Mucosa of rectum (tissue), 2 donors: Measurements from ENCODE around the gene STX2.
"Not testable (repeated sequence)": the region's sequence is repeated elsewhere in the genome, so short reads cannot be mapped to it uniquely, and the experiment has no call there.

Source experiments
- H3K27ac ChIP-seq, 2 donors: one replicate each; pipeline ENCODE4 v1.7.0; 2013; ENCODE audit warnings: inconsistent platforms in 2 of 2, low read depth in 2 of 2, low read length in 2 of 2
- H3K27me3 ChIP-seq, 2 donors: one replicate each; pipeline ENCODE4 v1.7.0; 2013; ENCODE audit warnings: low read length in 2 of 2; ENCODE audit not compliant: control insufficient read depth in 2 of 2, insufficient read depth in 2 of 2
- H3K36me3 ChIP-seq, 2 donors: one replicate each; pipeline ENCODE4 v1.7.0; 2013; ENCODE audit warnings: low read length in 2 of 2; ENCODE audit not compliant: control insufficient read depth in 2 of 2, insufficient read depth in 2 of 2
- H3K4me1 ChIP-seq, 2 donors: one replicate each; pipeline ENCODE4 v1.7.0; 2013; ENCODE audit warnings: low read length in 2 of 2, mild to moderate bottlenecking in 1 of 2; ENCODE audit not compliant: control insufficient read depth in 2 of 2, insufficient read depth in 2 of 2
- H3K4me3 ChIP-seq, 2 donors: one replicate each; pipeline ENCODE4 v1.7.0; 2013; ENCODE audit warnings: low read length in 2 of 2
- H3K9ac ChIP-seq, 2 donors: one replicate each; pipeline ENCODE4 v1.7.0; 2013; ENCODE audit warnings: low read length in 2 of 2, low read depth in 1 of 2, mild to moderate bottlenecking in 1 of 2
- H3K9me3 ChIP-seq, 2 donors: one replicate each; pipeline ENCODE4 v1.7.0; 2013; ENCODE audit warnings: low read length in 2 of 2; ENCODE audit not compliant: control insufficient read depth in 2 of 2
- donor health status: healthy.
- donor health status: Normal muscosa, but diverticular disease.

Gene STX2

GRCh38 chr12:130754234-130754901, 84.7 kb downstream of the STX2 start:
- Histone ChIP-seq H3K4me3 (no peak overlapping the region), H3K9me3 (peaks cover 0 to 3% of the 10 kb centered on the region in 2 donors), H3K9ac (no peak overlapping the region), H3K4me1 (no peaks in the 10 kb centered on the region), H3K27me3 (no peaks in the 10 kb centered on the region), H3K27ac (no peak overlapping the region), H3K36me3 (no peaks in the 10 kb centered on the region)

- H3K4me3 ChIP-seq: no peak overlapping the region
- H3K4me1 ChIP-seq: no peaks in the 10 kb centered on the region
- H3K27ac ChIP-seq: no peak overlapping the region
- no peaks in the 10 kb centered on the region for H3K27me3 ChIP-seq
- peaks cover 0 to 3% of the 10 kb centered on the region in 2 donors for H3K9me3 ChIP-seq
- H3K36me3 ChIP-seq: no peaks in the 10 kb centered on the region
- no peak overlapping the region for H3K9ac ChIP-seq
Observed at GRCh38 chr12:130752692-130753230, 86.3 kb downstream of the STX2 start.

- H3K4me3 ChIP-seq, H3K36me3 ChIP-seq, H3K4me1 ChIP-seq, H3K27me3 ChIP-seq, H3K27ac ChIP-seq, H3K9me3 ChIP-seq, H3K9ac ChIP-seq: not testable (repeated sequence)
Observed at GRCh38 chr12:130752037-130752436, 87.0 kb downstream of the STX2 start.

GRCh38 chr12:130748786-130749185, 90.3 kb downstream of the STX2 start:
- Histone ChIP-seq H3K36me3 (no peaks in the 10 kb centered on the region), H3K27ac (no peak overlapping the region), H3K9me3 (no peaks in the 10 kb centered on the region), H3K9ac (no peak overlapping the region), H3K4me3 (no peak overlapping the region), H3K27me3 (peaks cover 0 to 2% of the 10 kb centered on the region in 2 donors), H3K4me1 (no peaks in the 10 kb centered on the region)

- Histone ChIP-seq H3K9me3 (no peaks in the 10 kb centered on the region), H3K4me3 (no peak overlapping the region)
Observed at GRCh38 chr12:130747867-130748740, 90.9 kb downstream of the STX2 start.

GRCh38 chr12:130746546-130746945, 92.5 kb downstream of the STX2 start:
- peaks cover 0 to 2% of the 10 kb centered on the region in 2 donors for H3K27me3 ChIP-seq
- H3K36me3 ChIP-seq: no peaks in the 10 kb centered on the region
- H3K4me1 ChIP-seq: no peaks in the 10 kb centered on the region
- no peak overlapping the region for H3K4me3 ChIP-seq
- no peaks in the 10 kb centered on the region for H3K9me3 ChIP-seq
- no peak overlapping the region for H3K27ac ChIP-seq
- no peak overlapping the region for H3K9ac ChIP-seq

More at GRCh38 chr12:130747867-130748740, 90.9 kb downstream of the STX2 start:
- H3K27me3 ChIP-seq: peaks cover 0 to 2% of the 10 kb centered on the region in 2 donors
- no peaks in the 10 kb centered on the region for H3K4me1 ChIP-seq
- no peak overlapping the region for H3K9ac ChIP-seq
- no peak overlapping the region for H3K27ac ChIP-seq
- H3K36me3 ChIP-seq: no peaks in the 10 kb centered on the region

- no peak overlapping the region for H3K27ac ChIP-seq
Observed at GRCh38 chr12:130745921-130746320, 93.1 kb downstream of the STX2 start.

GRCh38 chr12:130744274-130744673, 94.8 kb downstream of the STX2 start:
- no peak overlapping the region for H3K4me3 ChIP-seq
- H3K4me1 ChIP-seq: no peaks in the 10 kb centered on the region
- peaks cover 0 to 2% of the 10 kb centered on the region in 2 donors for H3K27me3 ChIP-seq
- H3K36me3 ChIP-seq: no peaks in the 10 kb centered on the region
- H3K9me3 ChIP-seq: no peaks in the 10 kb centered on the region
- H3K27ac ChIP-seq: no peak overlapping the region
- no peak overlapping the region for H3K9ac ChIP-seq

More at GRCh38 chr12:130745921-130746320, 93.1 kb downstream of the STX2 start:
- Histone ChIP-seq H3K9me3 (no peaks in the 10 kb centered on the region), H3K9ac (no peak overlapping the region), H3K4me3 (no peak overlapping the region), H3K4me1 (no peaks in the 10 kb centered on the region), H3K27me3 (peaks cover 0 to 2% of the 10 kb centered on the region in 2 donors), H3K36me3 (no peaks in the 10 kb centered on the region)

- Histone ChIP-seq H3K36me3 (no peaks in the 10 kb centered on the region), H3K9me3 (no peaks in the 10 kb centered on the region), H3K27me3 (peaks cover 0 to 2% of the 10 kb centered on the region in 2 donors), H3K4me1 (no peaks in the 10 kb centered on the region), H3K27ac (no peak overlapping the region), H3K4me3 (no peak overlapping the region), H3K9ac (no peak overlapping the region)
Observed at GRCh38 chr12:130743606-130744005, 95.4 kb downstream of the STX2 start.

- peaks cover 0 to 2% of the 10 kb centered on the region in 2 donors for H3K27me3 ChIP-seq
- H3K27ac ChIP-seq: no peak overlapping the region
- H3K9me3 ChIP-seq: no peaks in the 10 kb centered on the region
- H3K9ac ChIP-seq: no peak overlapping the region
- H3K4me1 ChIP-seq: no peaks in the 10 kb centered on the region
- H3K4me3 ChIP-seq: no peak overlapping the region
- no peaks in the 10 kb centered on the region for H3K36me3 ChIP-seq
Observed at GRCh38 chr12:130743176-130743575, 95.9 kb downstream of the STX2 start.
